ENCODE results near the gene POLRMT.

Gene POLRMT

DNA sequence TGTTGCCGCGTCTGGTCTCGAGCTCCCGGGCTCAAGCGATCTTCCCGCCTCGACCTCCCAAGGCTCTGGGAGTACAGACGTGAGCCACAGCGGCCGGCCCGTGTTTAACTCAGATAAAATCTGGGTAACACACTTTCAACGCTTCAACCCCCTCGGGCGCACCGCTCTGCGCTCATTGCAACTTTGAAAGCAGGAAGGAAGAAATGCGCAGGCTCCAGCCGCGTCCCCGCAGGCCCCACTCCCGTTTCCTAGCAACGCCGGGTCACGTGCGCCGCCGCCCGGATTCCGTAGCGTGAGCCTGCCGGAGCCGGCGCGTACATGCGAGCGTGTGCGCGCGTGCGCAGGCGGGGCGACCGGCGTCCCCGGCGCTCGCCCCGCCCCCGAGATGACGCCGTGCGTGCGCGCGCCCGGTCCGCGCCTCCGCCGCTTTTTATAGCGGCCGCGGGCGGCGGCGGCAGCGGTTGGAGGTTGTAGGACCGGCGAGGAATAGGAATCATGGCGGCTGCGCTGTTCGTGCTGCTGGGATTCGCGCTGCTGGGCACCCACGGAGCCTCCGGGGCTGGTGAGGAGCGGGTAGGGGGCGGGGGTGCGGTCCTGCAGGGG, 61.1 kb downstream of the POLRMT start, which contains the start of gene BSG:
Gene BSG, plus strand, starts transcription at position 457 of the 603 bp plus-strand sequence. Its CDS starts 39 bp downstream, at position 496.
- TF ChIP-seq, protein P1, sequence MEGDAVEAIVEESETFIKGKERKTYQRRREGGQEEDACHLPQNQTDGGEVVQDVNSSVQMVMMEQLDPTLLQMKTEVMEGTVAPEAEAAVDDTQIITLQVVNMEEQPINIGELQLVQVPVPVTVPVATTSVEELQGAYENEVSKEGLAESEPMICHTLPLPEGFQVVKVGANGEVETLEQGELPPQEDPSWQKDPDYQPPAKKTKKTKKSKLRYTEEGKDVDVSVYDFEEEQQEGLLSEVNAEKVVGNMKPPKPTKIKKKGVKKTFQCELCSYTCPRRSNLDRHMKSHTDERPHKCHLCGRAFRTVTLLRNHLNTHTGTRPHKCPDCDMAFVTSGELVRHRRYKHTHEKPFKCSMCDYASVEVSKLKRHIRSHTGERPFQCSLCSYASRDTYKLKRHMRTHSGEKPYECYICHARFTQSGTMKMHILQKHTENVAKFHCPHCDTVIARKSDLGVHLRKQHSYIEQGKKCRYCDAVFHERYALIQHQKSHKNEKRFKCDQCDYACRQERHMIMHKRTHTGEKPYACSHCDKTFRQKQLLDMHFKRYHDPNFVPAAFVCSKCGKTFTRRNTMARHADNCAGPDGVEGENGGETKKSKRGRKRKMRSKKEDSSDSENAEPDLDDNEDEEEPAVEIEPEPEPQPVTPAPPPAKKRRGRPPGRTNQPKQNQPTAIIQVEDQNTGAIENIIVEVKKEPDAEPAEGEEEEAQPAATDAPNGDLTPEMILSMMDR (conservative IDR thresholded peaks at IDR 0.05): no peak
- peak within 1 kb of the TSS; percentile 94 for H3K27ac ChIP-seq

GRCh38 chr19:571566-571974, 61.8 kb downstream of the POLRMT start:
- H3K27ac ChIP-seq: peak overlapping the region; percentile 94
- TF ChIP-seq, protein P1 (conservative IDR thresholded peaks at IDR 0.05): no peak

GRCh38 chr19:570937-571565, 62.3 kb downstream of the POLRMT start:
- TF ChIP-seq, protein P1 (conservative IDR thresholded peaks at IDR 0.05): no peak
- peak overlapping the region; percentile 94 for H3K27ac ChIP-seq

- no peak overlapping the region for H3K27ac ChIP-seq
These were observed 63.1 kb downstream of the POLRMT start for GRCh38 chr19:570251-570686.

GRCh38 chr19:567296-567900, 65.9 kb downstream of the POLRMT start:
- no peak overlapping the region for H3K27ac ChIP-seq
- TF ChIP-seq, protein P1 (conservative IDR thresholded peaks at IDR 0.05): no peak

More at GRCh38 chr19:570251-570686, 63.1 kb downstream of the POLRMT start:
- TF ChIP-seq, protein P1 (conservative IDR thresholded peaks at IDR 0.05): no peak
